ENCODE results near the gene TMEM258. TPM values are rescaled to one million over a fixed set of nuclear protein-coding genes. Genes with fewer than 3 reads are reported as not detected.

TMEM258 gene
- total RNA-seq, 4 donors from 2014 or later = 36.5 to 51.8 (median 47.2) TPM

DNA sequence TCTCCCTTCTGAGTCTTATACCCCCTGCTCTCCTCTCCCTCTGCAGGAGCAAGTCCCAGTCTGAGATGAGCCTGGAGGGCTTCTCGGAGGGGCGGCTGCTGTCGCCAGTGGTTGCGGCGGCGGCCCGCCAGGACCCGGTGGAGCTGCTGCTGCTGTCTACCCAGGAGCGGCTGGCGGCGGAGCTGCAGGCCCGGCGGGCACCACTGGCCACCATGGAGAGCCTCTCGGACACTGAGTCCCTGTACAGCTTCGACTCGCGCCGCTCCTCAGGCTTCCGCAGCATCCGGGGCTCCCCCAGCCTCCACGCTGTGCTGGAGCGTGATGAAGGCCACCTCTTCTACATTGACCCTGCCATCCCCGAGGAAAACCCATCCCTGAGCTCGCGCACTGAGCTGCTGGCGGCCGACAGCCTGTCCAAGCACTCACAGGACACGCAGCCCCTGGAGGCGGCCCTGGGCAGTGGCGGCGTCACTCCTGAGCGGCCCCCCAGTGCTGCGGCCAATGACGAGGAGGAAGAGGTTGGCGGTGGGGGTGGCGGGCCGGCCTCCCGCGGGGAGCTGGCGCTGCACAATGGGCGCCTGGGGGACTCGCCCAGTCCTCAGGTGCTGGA, 48.8 kb downstream of the TMEM258 start:
- TF ChIP-seq, protein P1, sequence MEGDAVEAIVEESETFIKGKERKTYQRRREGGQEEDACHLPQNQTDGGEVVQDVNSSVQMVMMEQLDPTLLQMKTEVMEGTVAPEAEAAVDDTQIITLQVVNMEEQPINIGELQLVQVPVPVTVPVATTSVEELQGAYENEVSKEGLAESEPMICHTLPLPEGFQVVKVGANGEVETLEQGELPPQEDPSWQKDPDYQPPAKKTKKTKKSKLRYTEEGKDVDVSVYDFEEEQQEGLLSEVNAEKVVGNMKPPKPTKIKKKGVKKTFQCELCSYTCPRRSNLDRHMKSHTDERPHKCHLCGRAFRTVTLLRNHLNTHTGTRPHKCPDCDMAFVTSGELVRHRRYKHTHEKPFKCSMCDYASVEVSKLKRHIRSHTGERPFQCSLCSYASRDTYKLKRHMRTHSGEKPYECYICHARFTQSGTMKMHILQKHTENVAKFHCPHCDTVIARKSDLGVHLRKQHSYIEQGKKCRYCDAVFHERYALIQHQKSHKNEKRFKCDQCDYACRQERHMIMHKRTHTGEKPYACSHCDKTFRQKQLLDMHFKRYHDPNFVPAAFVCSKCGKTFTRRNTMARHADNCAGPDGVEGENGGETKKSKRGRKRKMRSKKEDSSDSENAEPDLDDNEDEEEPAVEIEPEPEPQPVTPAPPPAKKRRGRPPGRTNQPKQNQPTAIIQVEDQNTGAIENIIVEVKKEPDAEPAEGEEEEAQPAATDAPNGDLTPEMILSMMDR (IDR thresholded peaks at IDR 0.05 in 4 of 5, conservative IDR thresholded peaks at IDR 0.05 in 1 of 5) = no peak
- no peak for TF ChIP-seq POLR2A (IDR thresholded peaks at IDR 0.05)
- no peak overlapping the region for H3K4me3 ChIP-seq
- no peaks in the 10 kb centered on the region for H3K4me1 ChIP-seq
- ATAC-seq (no peak), DNase-seq (no peak)
- no peaks in the 10 kb centered on the region for H3K27me3 ChIP-seq
- no peaks in the 10 kb centered on the region for H3K9me3 ChIP-seq
- intact Hi-C loops (cut with DNase I; ENCODE audit: low total_unique reads) (no loop called here), in situ Hi-C loops (cut with MboI; ENCODE audit: low sequenced_read_pairs in 4 of 4) (no loop called here)
- no peak overlapping the region for H3K27ac ChIP-seq
- no peaks in the 10 kb centered on the region for H3K36me3 ChIP-seq

- in situ Hi-C loops (cut with MboI; ENCODE audit: low sequenced_read_pairs in 4 of 4) = no loop called here
- Histone ChIP-seq H3K27me3 (no peaks in the 10 kb centered on the region), H3K4me3 (no peak overlapping the region), H3K9me3 (no peaks in the 10 kb centered on the region), H3K4me1 (no peaks in the 10 kb centered on the region), H3K36me3 (no peaks in the 10 kb centered on the region), H3K27ac (no peak overlapping the region)
- no peak for TF ChIP-seq POLR2A (IDR thresholded peaks at IDR 0.05)
- ATAC-seq (no peak), DNase-seq (no peak)
- intact Hi-C loops (cut with DNase I; ENCODE audit: low total_unique reads) = no loop called here
These were observed 50.0 kb downstream of the TMEM258 start for GRCh38 chr11:61742391-61742790.

DNA sequence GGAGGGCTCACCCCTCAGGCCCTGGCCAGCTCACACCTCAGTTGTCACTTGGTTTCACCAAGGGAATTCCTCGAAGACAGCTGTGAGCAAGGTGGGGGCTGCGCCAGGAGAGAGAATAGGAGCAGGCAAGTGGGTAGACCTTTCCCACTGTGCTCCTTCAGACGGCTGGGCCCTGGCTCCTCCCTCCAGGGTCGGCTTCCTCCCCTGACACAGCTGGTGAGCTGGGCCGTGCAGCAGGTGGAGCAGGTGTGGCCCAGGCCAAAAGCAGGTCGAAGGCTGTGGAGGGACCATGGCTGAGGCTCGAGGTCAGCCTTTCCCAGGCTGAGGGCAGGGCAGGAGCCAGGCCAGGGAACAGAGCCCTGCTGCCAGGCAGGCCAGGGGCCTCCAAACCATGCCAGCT, 52.4 kb downstream of the TMEM258 start:
- no peak overlapping the region for H3K4me3 ChIP-seq
- H3K9me3 ChIP-seq = no peaks in the 10 kb centered on the region
- ATAC-seq = no peak
- peaks cover 0 to 5% of the 10 kb centered on the region in 2 donors for H3K36me3 ChIP-seq
- H3K27ac ChIP-seq = no peak overlapping the region
- DNase-seq = no peak
- TF ChIP-seq POLR2A (IDR thresholded peaks at IDR 0.05) = no peak
- TF ChIP-seq, protein P1 (IDR thresholded peaks at IDR 0.05 in 4 of 5, conservative IDR thresholded peaks at IDR 0.05 in 1 of 5) = no peak
- H3K27me3 ChIP-seq = no peaks in the 10 kb centered on the region
- in situ Hi-C loops (cut with MboI; ENCODE audit: low sequenced_read_pairs in 4 of 4) = loop anchor here in 1 of 4 donors (10.0 kb wide), 1 partner anchor 65 kb away; no protein-coding TSS in a partner anchor
- H3K4me1 ChIP-seq = no peaks in the 10 kb centered on the region
- intact Hi-C loops (cut with DNase I; ENCODE audit: low total_unique reads) = no loop called here

- Histone ChIP-seq H3K27me3 (no peaks in the 10 kb centered on the region), H3K9me3 (no peaks in the 10 kb centered on the region), H3K27ac (no peak overlapping the region), H3K36me3 (peaks cover 0 to 5% of the 10 kb centered on the region in 2 donors), H3K4me1 (no peaks in the 10 kb centered on the region), H3K4me3 (no peak overlapping the region)
- intact Hi-C loops (cut with DNase I; ENCODE audit: low total_unique reads) = no loop called here
- no peak for DNase-seq
- in situ Hi-C loops (cut with MboI; ENCODE audit: low sequenced_read_pairs in 4 of 4) = loop anchor here in 1 of 4 donors (10.0 kb wide), 1 partner anchor 65 kb away; no protein-coding TSS in a partner anchor
- TF ChIP-seq POLR2A (IDR thresholded peaks at IDR 0.05) = no peak
- no peak for ATAC-seq
These were observed 53.0 kb downstream of the TMEM258 start for GRCh38 chr11:61739413-61739812.

MicroRNAs encoded within 50 kb of the gene (microRNA counts, 767-probe panel; counts per million panel counts)
- microRNA hsa-miR-1908 (356 to 448 counts per million in 2 donors), microRNA hsa-miR-611 (356 to 448 counts per million in 2 donors)

Other genes starting within 250 kb of the TMEM258 start
- 1 to 10 TPM in 2 of 4 donors, under 1 TPM in 2; 0.68 to 4.9 (median 1.4) TPM for gene SYT7, start 211.5 kb downstream of the TMEM258 start, total RNA-seq
- 1 to 10 TPM in 3 of 4 donors, under 1 TPM in 1; 0.58 to 5.5 (median 2.9) TPM for gene DAGLA, start 112.2 kb downstream of the TMEM258 start, total RNA-seq
- under 1 TPM in 1 of 4 donors, not detected in 3; 0.07 TPM for gene MYRF, start 40.0 kb downstream of the TMEM258 start, total RNA-seq
- gene FEN1, start 312 bp upstream of the TMEM258 start, total RNA-seq = 10 to 100 TPM in 2 of 4 donors, 1 to 10 TPM in 2; 7.4 to 15.7 (median 9.5) TPM
- 100 to 1,000 TPM in 1 of 4 donors, 10 to 100 TPM in 3; 25.4 to 209 (median 62.5) TPM for gene FADS1, start 24.4 kb upstream of the TMEM258 start, total RNA-seq
- gene FADS2, start 35.7 kb upstream of the TMEM258 start, total RNA-seq = 1 to 10 TPM; 1.5 to 6.4 (median 4.0) TPM
- gene FADS3, start 98.9 kb upstream of the TMEM258 start, total RNA-seq = 100 to 1,000 TPM in 2 of 4 donors, 10 to 100 TPM in 2; 40.7 to 196 (median 89.0) TPM
- 1 to 10 TPM; 3.9 to 5.4 (median 4.9) TPM for gene RAB3IL1, start 125.0 kb upstream of the TMEM258 start, total RNA-seq
- gene BEST1, start 157.8 kb upstream of the TMEM258 start, total RNA-seq = 1 to 10 TPM in 1 of 4 donors, under 1 TPM in 2, not detected in 1; 0.93 to 1.7 (median 0.94) TPM
- gene FTH1, start 175.0 kb upstream of the TMEM258 start, total RNA-seq = 1,000 to 10,000 TPM; 1,340 to 3,366 (median 1,705) TPM

All from gastrocnemius medialis (tissue), 4 donors.